Measurements from ENCODE around the gene OR1E1.
"Not testable (repeated sequence)": the region's sequence is repeated elsewhere in the genome, so short reads cannot be mapped to it uniquely, and the experiment has no call there.

The OR1E1 gene, protein sequence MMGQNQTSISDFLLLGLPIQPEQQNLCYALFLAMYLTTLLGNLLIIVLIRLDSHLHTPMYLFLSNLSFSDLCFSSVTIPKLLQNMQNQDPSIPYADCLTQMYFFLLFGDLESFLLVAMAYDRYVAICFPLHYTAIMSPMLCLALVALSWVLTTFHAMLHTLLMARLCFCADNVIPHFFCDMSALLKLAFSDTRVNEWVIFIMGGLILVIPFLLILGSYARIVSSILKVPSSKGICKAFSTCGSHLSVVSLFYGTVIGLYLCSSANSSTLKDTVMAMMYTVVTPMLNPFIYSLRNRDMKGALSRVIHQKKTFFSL

DNA sequence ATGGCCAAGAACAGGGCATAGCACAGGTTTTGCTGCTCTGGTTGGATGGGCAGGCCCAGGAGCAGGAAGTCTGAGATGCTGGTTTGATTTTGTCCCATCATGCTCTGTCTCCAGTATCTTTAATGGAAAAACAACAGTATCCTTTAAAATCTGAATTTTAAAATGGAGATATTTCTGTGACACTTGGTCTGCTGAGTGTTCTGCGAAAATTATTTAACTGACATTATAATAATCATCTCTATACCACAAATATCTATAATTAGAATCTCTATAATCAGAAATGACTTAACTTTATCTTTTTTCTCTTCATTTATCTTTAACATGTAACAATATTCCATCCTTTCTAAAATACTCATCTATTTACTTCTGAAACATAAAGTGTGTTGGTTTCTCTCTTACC lies at the start of gene OR1E1:
TSS of gene OR1E1 (minus strand) at position 101 of the 400 bp plus-strand sequence. CDS start at position 101, 0 bp downstream.
- no peak for DNase-seq (ENCODE audit: low read depth in 4 of 4, low spot score in 1 of 4)

- DNase-seq (ENCODE audit: low read depth in 4 of 4, low spot score in 1 of 4), result no peak
Measured at GRCh38 chr17:3447625-3448024, 49.4 kb upstream of the OR1E1 start.

- DNase-seq (ENCODE audit: low read depth in 4 of 4, low spot score in 1 of 4), result no peak
Measured at GRCh38 chr17:3440451-3440850, 42.2 kb upstream of the OR1E1 start.

GRCh38 chr17:3438368-3438767 lies 40.2 kb upstream of the OR1E1 start:
- DNase-seq (ENCODE audit: low read depth in 4 of 4, low spot score in 1 of 4), result no peak

DNA sequence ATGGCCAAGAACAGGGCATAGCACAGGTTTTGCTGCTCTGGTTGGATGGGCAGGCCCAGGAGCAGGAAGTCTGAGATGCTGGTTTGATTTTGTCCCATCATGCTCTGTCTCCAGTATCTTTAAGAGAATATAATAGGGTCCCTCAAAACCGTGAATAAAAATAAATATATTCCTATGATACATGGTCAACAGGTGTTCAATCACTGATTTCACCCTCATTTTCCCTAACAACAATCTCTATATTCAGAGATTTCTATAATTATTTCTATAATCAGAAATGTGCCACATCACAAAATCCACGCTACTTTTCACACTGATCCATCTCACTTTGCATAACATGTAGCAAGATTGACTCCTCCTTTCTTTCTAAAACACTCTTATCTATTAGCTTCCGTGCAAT lies 35.5 kb upstream of the OR1E1 start, which contains the start of gene OR1E2:
TSS of gene OR1E2 (minus strand) at position 101 of the 400 bp plus-strand sequence. CDS start at position 101, 0 bp downstream.
- no peak for DNase-seq (ENCODE audit: low read depth in 4 of 4, low spot score in 1 of 4)

DNA sequence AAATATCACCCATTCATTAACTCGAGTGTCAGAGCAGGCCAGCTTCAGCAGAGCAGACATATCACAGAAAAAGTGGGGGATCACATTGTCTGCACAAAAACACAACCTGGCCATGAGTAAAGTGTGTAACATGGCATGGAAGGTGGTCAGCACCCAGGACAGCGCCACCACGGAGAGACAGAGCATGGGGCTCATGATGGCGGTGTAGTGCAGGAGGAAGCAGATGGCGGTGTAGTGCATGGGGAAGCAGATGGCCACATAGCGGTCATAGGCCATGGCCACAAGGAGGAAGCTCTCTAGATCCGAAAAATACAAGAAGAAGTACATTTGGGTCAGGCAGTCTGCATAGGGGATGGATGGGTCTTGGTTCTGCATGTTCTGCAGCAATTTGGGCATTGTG lies 35.0 kb upstream of the OR1E1 start:
- peak in 1 of 4 experiments; percentile 0 for DNase-seq (ENCODE audit: low read depth in 4 of 4, low spot score in 1 of 4)

- no peak for DNase-seq (ENCODE audit: low read depth in 4 of 4, low spot score in 1 of 4)
Measured at GRCh38 chr17:3418222-3418621, 20.0 kb upstream of the OR1E1 start.

DNA sequence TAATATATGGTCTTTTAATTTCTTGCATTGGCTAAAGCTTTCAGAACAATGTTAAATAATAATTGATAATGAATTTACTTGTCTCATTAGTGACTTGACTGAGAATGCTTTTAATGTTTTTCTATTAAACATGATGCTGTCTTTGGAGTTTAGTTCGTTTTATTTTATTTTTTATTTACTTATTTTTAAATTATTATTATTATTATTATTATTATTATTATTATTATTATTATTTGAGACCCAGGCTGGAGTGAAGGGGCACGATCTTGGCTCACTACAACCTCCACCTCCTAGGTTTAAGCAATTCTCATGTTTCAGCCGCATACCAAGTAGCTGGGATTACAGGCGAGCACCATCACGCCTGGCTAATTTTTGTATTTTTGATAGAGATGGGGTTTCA lies 17.4 kb upstream of the OR1E1 start:
- no peak for DNase-seq (ENCODE audit: low read depth in 4 of 4, low spot score in 1 of 4)

GRCh38 chr17:3412216-3412615 lies 14.0 kb upstream of the OR1E1 start:
- DNase-seq (ENCODE audit: low read depth in 4 of 4, low spot score in 1 of 4), result not testable (repeated sequence)

DNA sequence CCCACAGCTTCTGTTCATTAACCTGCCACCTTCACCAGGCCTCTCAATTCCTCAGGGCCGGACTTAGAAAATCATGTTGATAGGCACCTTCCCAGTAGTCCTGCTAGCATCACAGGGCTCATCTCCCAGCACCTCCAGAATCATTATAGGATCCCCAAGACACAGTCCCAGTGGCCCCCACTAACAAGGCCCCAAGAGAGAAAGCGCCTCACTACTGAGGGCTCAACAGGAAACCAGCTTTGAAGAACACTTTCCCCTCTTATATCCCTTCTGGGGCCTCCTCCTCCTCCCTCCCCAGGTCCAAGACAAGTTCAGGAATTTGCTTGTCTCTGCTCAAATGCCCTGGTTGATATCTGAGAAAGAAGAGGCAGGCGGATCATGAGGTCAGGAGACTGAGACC lies 12.9 kb upstream of the OR1E1 start, which contains the start of gene OR3A3:
TSS of gene OR3A3 (plus strand) at position 301 of the 400 bp plus-strand sequence.
- DNase-seq (ENCODE audit: low read depth in 4 of 4, low spot score in 1 of 4), result no peak

- DNase-seq (ENCODE audit: low read depth in 4 of 4, low spot score in 1 of 4), result not testable (repeated sequence)
Measured at GRCh38 chr17:3403856-3404255, 5.6 kb upstream of the OR1E1 start.

DNA sequence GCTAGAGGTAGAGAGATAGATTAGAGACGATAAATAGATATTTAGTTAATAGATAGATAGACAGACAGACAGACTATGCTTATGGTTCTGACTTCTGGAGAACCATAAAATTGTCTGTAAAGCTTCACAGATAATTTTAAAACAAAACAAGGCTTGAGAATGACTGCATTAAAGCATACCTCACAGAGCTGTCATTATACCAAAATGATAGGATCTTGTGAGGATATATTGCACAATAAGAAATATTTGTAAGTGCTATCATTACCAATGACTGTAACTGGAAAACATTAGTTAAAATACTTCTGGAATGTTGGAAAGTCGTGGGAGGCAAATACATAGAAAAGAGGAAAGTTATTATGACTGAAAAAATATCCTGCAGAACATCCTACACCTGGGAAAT lies 3.6 kb upstream of the OR1E1 start:
- DNase-seq (ENCODE audit: low read depth in 4 of 4, low spot score in 1 of 4), result no peak

GRCh38 chr17:3400055-3400454 lies 1.8 kb upstream of the OR1E1 start:
- no peak for DNase-seq (ENCODE audit: low read depth in 4 of 4, low spot score in 1 of 4)

GRCh38 chr17:3397801-3398200 lies 409 bp downstream of the OR1E1 start:
- DNase-seq (ENCODE audit: low read depth in 4 of 4, low spot score in 1 of 4), result not testable (repeated sequence)

DNA sequence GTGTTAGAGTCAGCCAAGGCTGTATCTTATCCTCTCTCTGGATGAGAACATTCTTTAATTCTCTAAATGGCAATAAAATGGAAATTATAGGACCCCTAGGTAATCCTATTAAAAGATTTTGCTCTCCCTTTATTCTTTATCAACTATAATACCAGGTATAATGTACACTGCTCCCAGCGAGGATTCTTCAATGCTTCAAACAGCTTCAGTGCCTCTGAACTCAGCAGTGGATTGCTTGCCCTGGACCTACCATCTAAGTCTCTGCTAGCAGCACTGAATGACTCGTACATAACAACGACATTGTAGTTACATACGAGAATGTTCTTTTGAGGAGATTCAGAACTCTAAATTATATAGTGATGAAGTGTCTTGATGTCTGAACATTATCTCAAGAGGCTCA lies 8.4 kb downstream of the OR1E1 start:
- no peak for DNase-seq (ENCODE audit: low read depth in 4 of 4, low spot score in 1 of 4)

- DNase-seq (ENCODE audit: low read depth in 4 of 4, low spot score in 1 of 4), result peak in 2 of 4 experiments; percentile 7 to 8
Measured at GRCh38 chr17:3385869-3386816, 12.1 kb downstream of the OR1E1 start, which contains the start of gene OR3A2. TSS of gene OR3A2 (minus strand) at chr17:3386308.

- DNase-seq (ENCODE audit: low read depth in 4 of 4, low spot score in 1 of 4), result no peak
Measured at GRCh38 chr17:3381957-3382356, 16.3 kb downstream of the OR1E1 start.

GRCh38 chr17:3378321-3378720 lies 19.9 kb downstream of the OR1E1 start:
- no peak for DNase-seq (ENCODE audit: low read depth in 4 of 4, low spot score in 1 of 4)

GRCh38 chr17:3371167-3371566 lies 27.0 kb downstream of the OR1E1 start:
- not testable (repeated sequence) for DNase-seq (ENCODE audit: low read depth in 4 of 4, low spot score in 1 of 4)

Data from stimulated activated CD4-positive, alpha-beta T cell treated with anti-CD3 and anti-CD28 coated beads, Interleukin-1b, Interleukin-23, amount 100 ng/mL, for 24 hours (primary cell).